Measurements from ENCODE around the gene KIF21A.

KIF21A gene

GRCh38 chr12:39435531-39435930 lies 7.4 kb downstream of the KIF21A start:
- DNase-seq: no peak

GRCh38 chr12:39431797-39432196 lies 11.1 kb downstream of the KIF21A start:
- no peak for DNase-seq

- no peak for DNase-seq
Measured at GRCh38 chr12:39431002-39431796, 11.7 kb downstream of the KIF21A start.

- DNase-seq: no peak
Measured at GRCh38 chr12:39429809-39430208, 13.1 kb downstream of the KIF21A start.

- no peak for DNase-seq
Measured at GRCh38 chr12:39427360-39427808, 15.5 kb downstream of the KIF21A start.

GRCh38 chr12:39426636-39427240 lies 16.2 kb downstream of the KIF21A start:
- DNase-seq: no peak

GRCh38 chr12:39420043-39420442 lies 22.9 kb downstream of the KIF21A start:
- no peak for DNase-seq

GRCh38 chr12:39419471-39419870 lies 23.4 kb downstream of the KIF21A start:
- DNase-seq: no peak

GRCh38 chr12:39417916-39418315 lies 25.0 kb downstream of the KIF21A start:
- DNase-seq: no peak

GRCh38 chr12:39413836-39414771 lies 28.8 kb downstream of the KIF21A start:
- no peak for DNase-seq

- no peak for DNase-seq
Measured at GRCh38 chr12:39412210-39412609, 30.7 kb downstream of the KIF21A start.

- DNase-seq: no peak
Measured at GRCh38 chr12:39406262-39406661, 36.7 kb downstream of the KIF21A start.

GRCh38 chr12:39405580-39405979 lies 37.3 kb downstream of the KIF21A start:
- no peak for DNase-seq

GRCh38 chr12:39404000-39404399 lies 38.9 kb downstream of the KIF21A start:
- no peak for DNase-seq

GRCh38 chr12:39403376-39403775 lies 39.5 kb downstream of the KIF21A start:
- no peak for DNase-seq

GRCh38 chr12:39402922-39403321 lies 40.0 kb downstream of the KIF21A start:
- DNase-seq: no peak

GRCh38 chr12:39401459-39401858 lies 41.5 kb downstream of the KIF21A start:
- DNase-seq: no peak

- no peak for DNase-seq
Measured at GRCh38 chr12:39395866-39396265, 47.1 kb downstream of the KIF21A start.

- DNase-seq: no peak
Measured at GRCh38 chr12:39393890-39394289, 49.0 kb downstream of the KIF21A start.

GRCh38 chr12:39393179-39393578 lies 49.7 kb downstream of the KIF21A start:
- DNase-seq: no peak

- no peak for DNase-seq
Measured at GRCh38 chr12:39392154-39392925, 50.6 kb downstream of the KIF21A start.

GRCh38 chr12:39390752-39391151 lies 52.2 kb downstream of the KIF21A start:
- no peak for DNase-seq

All from activated naive CD4-positive, alpha-beta T cell (primary cell).